ACC112 (cell line): ENCODE results near the gene DTNBP1.

Source experiments
- H2AFZ ChIP-seq: fragments of 200-600 bp; sonication (generic); one replicate; pipeline ENCODE4 v1.6.0; 2017; ENCODE audit warnings: antibody characterized with exemption, low read length; ENCODE audit not compliant: unreplicated experiment
- H3K27ac ChIP-seq: fragments of 200-600 bp; sonication (generic); 2 replicates; pipeline ENCODE4 v1.5.1; 2014; ENCODE audit warnings: low read depth, mild to moderate bottlenecking, antibody characterized with exemption, low read length, moderate library complexity
- H3K27me3 ChIP-seq: fragments of 200-600 bp; sonication (generic); 2 replicates; pipeline ENCODE4 v1.6.1; 2014; ENCODE audit warnings: mild to moderate bottlenecking, antibody characterized with exemption, low read length, moderate library complexity, mixed read lengths; ENCODE audit not compliant: insufficient read depth
- H3K36me3 ChIP-seq: fragments of 200-600 bp; sonication (generic); 2 replicates; pipeline ENCODE4 v1.6.1; 2016; ENCODE audit warnings: mild to moderate bottlenecking, antibody characterized with exemption, low read length, moderate library complexity, mixed read lengths; ENCODE audit not compliant: insufficient read depth
- H3K4me1 ChIP-seq: fragments of 200-600 bp; sonication (generic); one replicate; pipeline ENCODE4 v1.6.1; 2016; ENCODE audit warnings: low read length, mixed read lengths; ENCODE audit not compliant: insufficient read depth, unreplicated experiment, control insufficient read depth
- H3K4me3 ChIP-seq: fragments of 200-600 bp; sonication (generic); 2 replicates; pipeline ENCODE4 v1.5.1; 2014; ENCODE audit warnings: mild to moderate bottlenecking, low read depth, low read length
- H3K79me2 ChIP-seq: fragments of 200-600 bp; sonication (generic); one replicate; pipeline ENCODE4 v1.6.0; 2016; ENCODE audit warnings: low read length; ENCODE audit not compliant: control insufficient read depth, unreplicated experiment, insufficient read depth

The DTNBP1 gene

GRCh38 chr6:15575357-15576033 lies 87.3 kb downstream of the DTNBP1 start:
- Histone ChIP-seq H3K27me3 (no peaks in the 10 kb centered on the region), H3K27ac (no peak overlapping the region), H3K36me3 (no peaks in the 10 kb centered on the region), H3K79me2 (no peaks in the 10 kb centered on the region), H3K4me1 (no peaks in the 10 kb centered on the region), H3K4me3 (no peak overlapping the region), H2AFZ (no peak overlapping the region)

- Histone ChIP-seq H3K4me3 (no peak overlapping the region), H3K36me3 (no peaks in the 10 kb centered on the region), H3K79me2 (no peaks in the 10 kb centered on the region), H3K4me1 (no peaks in the 10 kb centered on the region), H3K27ac (no peak overlapping the region), H3K27me3 (no peaks in the 10 kb centered on the region), H2AFZ (no peak overlapping the region)
Measured at GRCh38 chr6:15574486-15574885, 88.3 kb downstream of the DTNBP1 start.

- no peaks in the 10 kb centered on the region for H3K36me3 ChIP-seq
- H3K4me3 ChIP-seq: no peak overlapping the region
- H3K27me3 ChIP-seq: no peaks in the 10 kb centered on the region
- no peaks in the 10 kb centered on the region for H3K4me1 ChIP-seq
- H3K79me2 ChIP-seq: no peaks in the 10 kb centered on the region
- H3K27ac ChIP-seq: no peak overlapping the region
- no peak overlapping the region for H2AFZ ChIP-seq
Measured at GRCh38 chr6:15574023-15574422, 88.8 kb downstream of the DTNBP1 start.

- H3K27ac ChIP-seq: no peak overlapping the region
- H3K36me3 ChIP-seq: no peaks in the 10 kb centered on the region
- H3K79me2 ChIP-seq: no peaks in the 10 kb centered on the region
- H3K4me1 ChIP-seq: no peaks in the 10 kb centered on the region
- H2AFZ ChIP-seq: no peak overlapping the region
- H3K4me3 ChIP-seq: no peak overlapping the region
- H3K27me3 ChIP-seq: no peaks in the 10 kb centered on the region
Measured at GRCh38 chr6:15573384-15573783, 89.4 kb downstream of the DTNBP1 start.

DNA sequence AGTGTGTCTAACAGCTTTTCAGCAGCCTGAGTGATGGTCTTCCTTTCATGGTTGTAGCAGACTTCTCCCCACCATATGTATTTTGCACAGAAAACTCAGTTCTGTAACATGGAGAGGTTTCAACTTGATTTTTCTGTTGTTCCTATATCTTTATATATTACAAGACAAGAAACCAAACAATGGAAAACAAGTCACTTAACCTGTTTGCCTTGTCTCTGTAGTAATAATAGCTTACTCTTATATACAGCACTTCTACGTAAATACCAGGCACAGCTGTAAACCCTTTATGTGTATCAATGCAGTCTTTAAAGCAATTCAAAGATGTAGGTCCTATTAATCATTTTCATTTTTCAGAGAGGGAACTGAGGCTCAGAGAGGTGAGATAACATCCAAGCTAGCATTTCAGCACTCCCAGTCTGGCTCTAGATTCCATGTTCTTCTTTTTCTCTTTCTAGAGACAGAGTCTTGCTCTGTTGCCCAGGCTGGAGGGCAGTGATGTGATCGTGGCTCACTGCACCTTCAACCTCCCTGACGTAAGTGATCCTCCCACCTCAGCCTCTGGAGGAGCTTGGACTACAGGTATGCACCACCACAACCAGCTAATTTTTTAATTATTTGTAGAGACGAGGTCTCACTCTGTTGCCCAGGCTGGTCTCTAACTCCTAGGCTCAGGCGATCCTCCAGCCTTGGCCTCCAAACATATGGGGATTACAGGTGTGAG lies 90.4 kb downstream of the DTNBP1 start:
- Histone ChIP-seq H3K4me1 (no peaks in the 10 kb centered on the region), H3K27me3 (no peaks in the 10 kb centered on the region), H3K4me3 (no peak overlapping the region), H3K36me3 (no peaks in the 10 kb centered on the region), H2AFZ (no peak overlapping the region), H3K79me2 (no peaks in the 10 kb centered on the region), H3K27ac (no peak overlapping the region)

DNA sequence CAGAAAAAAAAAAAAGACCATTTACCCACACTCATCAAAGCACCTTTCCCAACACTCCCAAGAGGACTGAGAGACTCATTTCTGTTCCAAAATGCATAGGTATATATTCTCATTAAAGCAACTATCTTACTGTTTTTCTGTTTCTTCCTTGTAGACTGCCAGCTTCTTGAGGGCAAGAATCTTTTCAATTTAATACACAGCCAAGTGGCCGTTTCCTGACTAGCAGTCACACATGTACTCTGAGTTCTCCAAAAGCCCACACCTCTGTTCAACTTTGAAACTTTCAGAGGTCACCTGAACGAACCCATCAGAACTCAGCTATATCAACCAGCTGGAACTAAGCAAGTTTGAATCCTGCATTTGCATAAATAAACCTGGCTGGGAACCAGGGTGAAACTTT lies 92.7 kb downstream of the DTNBP1 start:
- no peaks in the 10 kb centered on the region for H3K4me1 ChIP-seq
- no peaks in the 10 kb centered on the region for H3K27me3 ChIP-seq
- H3K79me2 ChIP-seq: no peaks in the 10 kb centered on the region
- H2AFZ ChIP-seq: no peak overlapping the region
- no peaks in the 10 kb centered on the region for H3K36me3 ChIP-seq
- H3K4me3 ChIP-seq: no peak overlapping the region
- no peak overlapping the region for H3K27ac ChIP-seq

GRCh38 chr6:15569035-15569995 lies 93.5 kb downstream of the DTNBP1 start:
- no peak overlapping the region for H3K27ac ChIP-seq
- H3K4me3 ChIP-seq: no peak overlapping the region
- H3K4me1 ChIP-seq: no peaks in the 10 kb centered on the region
- H3K27me3 ChIP-seq: no peaks in the 10 kb centered on the region
- H2AFZ ChIP-seq: no peak overlapping the region
- H3K36me3 ChIP-seq: no peaks in the 10 kb centered on the region
- no peaks in the 10 kb centered on the region for H3K79me2 ChIP-seq

DNA sequence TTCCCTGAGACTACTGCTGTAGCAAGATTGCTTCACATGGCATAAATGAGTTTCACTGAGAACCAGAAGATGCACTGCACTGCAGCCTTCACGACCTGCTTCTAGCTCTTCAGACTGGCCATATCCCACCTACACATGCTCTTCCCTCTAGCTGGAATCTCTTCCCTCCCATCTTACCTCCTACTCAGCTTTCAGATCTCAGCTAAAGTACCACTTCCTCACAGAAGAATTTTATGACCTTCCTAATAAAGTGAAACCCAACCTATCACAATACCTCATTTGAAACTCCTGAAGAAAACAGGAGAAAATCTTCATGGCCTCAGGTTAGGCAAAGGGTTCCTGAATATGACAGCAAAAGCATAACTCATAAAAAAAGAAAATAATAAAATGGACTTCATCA lies 99.9 kb downstream of the DTNBP1 start:
- Histone ChIP-seq H3K27ac (no peak overlapping the region), H3K27me3 (no peaks in the 10 kb centered on the region), H2AFZ (no peak overlapping the region), H3K36me3 (no peaks in the 10 kb centered on the region), H3K79me2 (no peaks in the 10 kb centered on the region), H3K4me3 (no peak overlapping the region), H3K4me1 (no peaks in the 10 kb centered on the region)

DNA sequence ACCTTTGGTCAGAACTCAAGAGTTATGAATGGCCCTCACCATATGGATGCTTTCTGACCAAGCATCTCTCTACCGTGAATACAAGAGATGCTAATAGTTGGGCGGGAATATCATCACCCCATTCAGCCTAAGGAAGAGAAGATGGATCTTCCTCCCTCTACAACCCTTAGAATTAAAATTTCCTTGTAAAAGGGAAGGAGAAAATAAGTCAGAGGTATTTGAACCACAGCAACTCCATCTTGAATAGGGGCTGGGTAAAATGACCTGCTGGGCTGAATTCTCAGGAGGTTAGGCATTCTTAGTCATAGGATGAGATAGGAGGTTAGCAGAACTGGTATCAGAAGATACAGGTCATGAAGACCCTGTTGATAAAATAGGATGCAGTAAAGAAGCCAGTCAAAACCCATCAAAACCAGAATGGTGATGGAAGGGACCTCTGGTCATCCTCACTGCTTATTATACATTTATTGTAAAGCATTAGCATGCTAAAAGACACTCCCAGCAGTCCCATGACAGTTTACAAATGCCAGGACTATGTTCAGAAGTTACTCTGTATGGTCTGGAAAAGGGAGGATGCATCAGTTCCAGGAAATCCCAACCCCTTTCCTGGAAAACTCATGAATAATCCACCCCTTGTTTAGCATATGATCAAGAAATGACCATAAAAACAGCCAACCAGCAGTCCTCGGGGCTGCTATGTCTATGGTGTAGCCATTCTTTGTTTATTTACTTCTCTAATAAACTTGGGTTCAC lies 101.2 kb downstream of the DTNBP1 start:
- Histone ChIP-seq H3K4me3 (no peak overlapping the region), H3K79me2 (no peaks in the 10 kb centered on the region), H3K36me3 (no peaks in the 10 kb centered on the region), H3K4me1 (no peaks in the 10 kb centered on the region), H3K27ac (no peak overlapping the region), H2AFZ (no peak overlapping the region), H3K27me3 (no peaks in the 10 kb centered on the region)

DNA sequence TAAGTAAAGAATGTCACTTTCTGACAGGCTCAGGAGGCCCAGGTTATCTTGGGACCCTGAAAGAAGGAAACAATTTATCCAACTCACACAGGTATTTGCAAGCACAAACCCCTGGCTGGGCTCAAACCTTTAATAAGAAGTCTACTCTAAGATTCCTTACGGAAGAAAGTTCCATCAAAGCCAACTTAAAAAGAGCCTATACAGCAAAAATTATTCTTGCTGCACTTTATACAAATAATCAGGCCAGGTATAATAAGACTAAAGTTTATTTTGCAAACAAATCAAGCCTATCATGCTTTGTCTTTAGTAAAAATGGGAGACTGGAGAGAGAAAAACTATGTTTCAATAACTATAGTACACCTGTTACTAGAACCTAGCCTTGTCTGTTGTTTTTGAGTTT lies 102.1 kb downstream of the DTNBP1 start:
- Histone ChIP-seq H3K36me3 (no peaks in the 10 kb centered on the region), H3K27me3 (no peaks in the 10 kb centered on the region), H3K79me2 (no peaks in the 10 kb centered on the region), H3K27ac (no peak overlapping the region), H2AFZ (no peak overlapping the region), H3K4me3 (no peak overlapping the region), H3K4me1 (no peaks in the 10 kb centered on the region)
